ENCODE data around the gene MCRIP1.

DNA sequence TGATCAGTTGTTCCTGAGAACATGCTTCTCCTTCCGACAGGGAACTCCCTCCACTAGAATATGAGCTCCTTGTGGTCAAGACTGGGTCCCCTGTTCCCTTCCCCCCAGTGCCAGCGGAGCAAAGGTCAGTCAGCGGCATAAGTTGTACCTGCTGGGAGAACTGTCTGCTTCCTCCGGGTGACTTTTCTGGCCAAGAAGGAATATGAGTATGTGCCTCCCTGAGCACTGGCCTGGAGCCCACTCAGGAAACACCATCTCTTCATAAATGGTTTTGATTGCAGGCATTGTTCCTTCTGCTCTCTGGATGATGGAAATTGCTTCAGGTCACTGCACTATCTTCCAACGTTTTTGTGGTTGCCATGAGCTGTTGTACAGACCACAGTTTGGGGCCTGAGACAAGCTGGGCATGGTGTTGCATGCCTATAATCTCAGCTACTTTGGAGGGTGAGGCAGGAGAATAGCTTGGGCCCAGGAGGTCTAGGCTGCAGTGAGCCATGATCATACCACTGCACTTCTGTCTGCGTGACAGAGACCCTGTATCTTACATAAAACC lies 30.1 kb upstream of the MCRIP1 start:
- TF ChIP-seq POLR2A (IDR thresholded peaks at IDR 0.05; ENCODE audit: low read length) (no peak), GATA1 (IDR thresholded peaks at IDR 0.05; ENCODE audit: low read depth, low read length) (no peak)
